IPS DF 4.7 (cell line): ENCODE measurements around the gene FAM20C.
"Not testable (repeated sequence)": the region's sequence is repeated elsewhere in the genome, so short reads cannot be mapped to it uniquely, and the experiment has no call there.

Source experiments
- DNase-seq: peaks from one replicate; pipeline ENCODE4 v3.0.0-alpha.2; 2013; ENCODE audit warnings: low spot score; ENCODE audit errors: extremely low read depth

FAM20C gene

GRCh38 chr7:173209-173918 lies 19.0 kb upstream of the FAM20C start:
- no peak for DNase-seq

- no peak for DNase-seq
Measured at GRCh38 chr7:174716-175115, 17.7 kb upstream of the FAM20C start.

- DNase-seq = no peak
Measured at GRCh38 chr7:175955-176354, 16.4 kb upstream of the FAM20C start.

DNA sequence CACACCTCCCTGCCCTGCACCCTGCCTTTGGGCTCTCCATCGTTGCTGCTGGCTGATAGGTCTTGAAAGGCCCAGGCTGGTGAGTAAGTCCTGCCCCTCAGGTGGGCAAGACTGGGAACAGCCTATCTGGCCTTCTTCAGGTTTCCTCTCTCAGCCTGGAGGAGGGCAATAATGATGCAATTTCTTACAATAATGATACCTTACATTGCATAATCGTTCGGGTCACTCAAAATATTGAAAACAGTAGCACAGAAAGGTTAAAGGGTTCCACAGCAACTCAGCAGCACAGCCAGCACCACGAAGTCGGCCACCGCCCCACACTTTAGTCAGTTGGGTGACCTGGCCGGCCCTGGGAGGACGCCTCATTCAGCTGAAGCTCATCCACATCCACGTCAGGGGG lies 16.0 kb upstream of the FAM20C start:
- DNase-seq = no peak

- no peak for DNase-seq
Measured at GRCh38 chr7:176786-177459, 15.4 kb upstream of the FAM20C start.

DNA sequence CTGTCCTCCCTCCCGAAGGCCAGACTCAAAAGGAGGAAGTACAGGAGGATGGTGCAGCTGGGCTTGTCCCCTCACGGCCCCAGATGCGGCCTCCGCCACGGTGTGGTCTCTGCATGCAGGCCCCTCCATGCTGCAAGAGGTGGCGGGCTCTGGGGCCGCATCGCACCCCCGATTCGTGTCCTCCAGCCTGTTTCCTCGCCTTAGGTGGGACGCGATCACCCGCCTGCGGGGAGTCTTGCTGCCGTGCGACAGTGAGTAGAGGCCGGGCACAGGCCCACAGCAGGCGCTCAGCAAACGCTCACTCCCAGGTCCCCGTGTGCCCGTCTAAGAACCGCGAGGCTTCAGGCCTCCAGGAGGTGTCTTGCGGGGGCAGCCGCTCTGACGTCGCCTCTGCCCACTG lies 13.9 kb upstream of the FAM20C start:
- no peak for DNase-seq

DNA sequence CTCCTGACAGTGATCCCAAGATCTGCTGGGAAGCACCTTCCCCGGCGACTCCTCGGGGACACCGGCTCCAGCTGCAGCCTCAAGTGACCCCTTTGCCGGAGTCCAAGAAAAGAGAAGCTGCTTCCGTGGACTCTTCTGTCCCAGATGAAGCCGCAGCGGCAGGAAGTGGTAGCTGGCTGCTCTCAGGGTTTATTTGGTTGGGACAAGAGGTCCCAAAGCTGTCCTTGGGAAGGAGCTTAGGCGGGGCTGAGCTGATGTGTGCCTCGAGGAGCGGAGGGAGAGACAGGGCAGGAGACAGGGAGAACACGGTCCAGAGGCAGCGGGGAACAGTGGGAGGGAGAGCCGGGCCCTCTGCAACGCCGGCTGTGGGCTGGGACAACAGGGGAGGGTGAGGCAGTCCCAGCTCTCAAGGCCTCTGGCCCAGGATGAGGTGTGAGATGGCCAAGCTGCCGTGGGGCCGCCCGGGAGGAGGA lies 13.1 kb upstream of the FAM20C start:
- DNase-seq = no peak

GRCh38 chr7:179948-180694 lies 12.2 kb upstream of the FAM20C start:
- no peak for DNase-seq

- DNase-seq = no peak
Measured at GRCh38 chr7:181738-182137, 10.6 kb upstream of the FAM20C start.

GRCh38 chr7:182502-182901 lies 9.9 kb upstream of the FAM20C start:
- not testable (repeated sequence) for DNase-seq

- DNase-seq = no peak
Measured at GRCh38 chr7:183496-184292, 8.7 kb upstream of the FAM20C start.

DNA sequence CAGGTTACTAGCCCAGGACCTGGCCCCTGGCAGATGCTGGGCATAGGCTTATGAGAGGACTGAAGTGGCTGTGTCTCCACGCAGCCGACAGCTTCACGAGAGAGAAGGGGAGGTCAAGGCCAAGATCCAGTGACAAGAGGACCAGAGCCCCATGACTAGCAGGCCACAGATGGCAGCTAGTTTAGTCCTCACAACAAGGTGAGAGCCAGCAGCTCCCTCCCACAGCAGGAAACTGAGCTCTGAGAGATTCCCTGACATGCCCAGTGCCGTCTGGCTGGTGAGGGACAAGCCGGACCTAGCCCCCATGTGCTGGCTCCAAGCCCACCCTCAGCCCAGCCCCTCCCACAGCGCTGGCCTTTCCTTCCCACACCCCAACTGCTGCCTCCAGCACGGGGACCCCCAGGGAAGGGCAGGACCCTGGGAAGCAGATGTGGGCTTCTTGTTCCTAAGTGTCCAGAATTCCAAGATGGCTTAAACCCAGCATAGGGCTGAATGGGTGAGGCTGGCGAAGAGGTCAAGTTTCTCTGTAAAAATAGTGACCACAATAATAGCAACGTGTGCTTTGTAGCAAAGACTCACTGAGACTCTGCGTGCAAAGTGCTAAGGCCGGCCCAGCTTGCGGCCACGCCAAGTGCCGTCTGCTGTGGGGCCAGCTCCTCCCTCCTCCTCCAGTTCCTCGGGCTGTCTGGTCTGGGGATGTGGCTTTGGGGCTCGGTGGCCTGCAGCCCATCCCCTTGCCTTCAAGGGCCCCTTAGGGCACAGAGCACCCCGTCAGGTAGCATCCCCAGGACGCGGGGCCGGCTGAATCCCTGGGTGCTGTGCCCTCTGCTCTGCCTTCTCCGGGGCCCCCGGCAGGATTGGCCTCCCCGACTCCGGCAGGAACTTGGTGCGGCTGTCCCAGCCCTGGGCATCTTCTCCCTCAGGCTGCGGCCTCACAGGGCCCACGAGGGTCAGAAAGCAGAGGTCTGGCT lies 7.8 kb upstream of the FAM20C start:
- no peak for DNase-seq

DNA sequence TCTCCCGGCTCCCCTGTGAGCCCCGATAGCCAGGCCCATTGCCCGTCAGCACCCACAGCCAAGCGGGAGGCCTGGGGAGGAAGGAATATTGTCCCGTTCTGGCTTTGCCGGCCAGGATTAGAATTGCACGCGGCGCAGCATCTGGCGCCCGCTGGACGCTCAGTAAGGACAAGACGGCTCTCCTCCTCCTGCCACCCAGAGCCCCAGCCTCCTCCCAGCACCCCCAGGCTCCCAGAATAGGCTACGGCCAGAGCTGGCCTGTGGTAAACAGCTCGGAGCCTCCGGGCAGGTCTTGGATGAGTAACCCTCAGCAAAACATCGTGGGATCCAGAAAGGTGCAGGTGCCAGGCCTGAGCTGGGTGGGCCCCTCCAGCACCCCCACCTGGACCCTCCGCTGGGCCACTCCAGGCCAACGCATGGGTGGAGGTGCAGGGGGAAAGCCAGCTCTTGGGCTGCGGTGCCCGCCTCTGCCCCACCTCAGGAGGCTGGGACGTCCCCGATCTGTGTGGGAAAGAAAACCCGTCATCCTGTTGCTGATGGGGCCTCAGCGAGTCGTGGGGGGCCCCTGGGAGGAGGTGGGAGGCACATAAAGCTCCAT lies 5.8 kb upstream of the FAM20C start:
- DNase-seq = no peak

- DNase-seq = no peak
Measured at GRCh38 chr7:187227-187927, 5.0 kb upstream of the FAM20C start.

DNA sequence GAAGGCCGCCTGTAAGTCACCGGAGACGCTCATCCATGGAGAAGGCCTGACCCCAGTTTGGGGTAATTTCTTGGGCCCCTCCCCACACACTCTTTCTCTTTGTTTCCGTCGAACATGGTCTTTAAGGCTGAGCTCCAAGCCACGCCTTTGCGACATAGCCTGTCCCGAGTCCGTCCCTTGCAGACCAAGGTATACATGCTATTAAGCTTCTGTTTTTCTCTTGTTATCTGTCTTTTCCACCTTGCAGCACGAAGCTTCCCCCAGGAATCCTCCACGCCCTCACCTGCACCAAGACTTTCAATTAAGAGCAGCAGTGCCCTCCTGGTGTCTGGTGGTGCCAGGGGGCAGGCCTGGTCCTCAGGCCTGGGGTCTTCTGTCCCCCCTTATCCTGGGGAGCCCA lies 4.2 kb upstream of the FAM20C start:
- DNase-seq = no peak

GRCh38 chr7:188727-189500 lies 3.5 kb upstream of the FAM20C start:
- no peak for DNase-seq

- DNase-seq = no peak
Measured at GRCh38 chr7:189719-190118, 2.7 kb upstream of the FAM20C start.

- DNase-seq = no peak
Measured at GRCh38 chr7:190196-190595, 2.2 kb upstream of the FAM20C start.
